Measurements from ENCODE around the gene C5. TPM values are rescaled to one million over a fixed set of nuclear protein-coding genes. Genes with fewer than 3 reads are reported as not detected.

Gene C5
- total and polyA plus RNA-seq, 2 experiments from 2014 or later = 0.31 TPM; not detected in 1

- TF ChIP-seq JUNB (IDR thresholded peaks at IDR 0.05; ENCODE audit: unreplicated experiment) (no peak), ZNF331 (CRISPR knock-in tag; IDR thresholded peaks at IDR 0.05; ENCODE audit: low read depth) (no peak), NANOG (IDR thresholded peaks at IDR 0.05; ENCODE audit: borderline replicate concordance) (no peak), ZNF114 (CRISPR knock-in tag; IDR thresholded peaks at IDR 0.05) (no peak), EZH2phosphoT487 (IDR thresholded peaks at IDR 0.05; ENCODE audit: unreplicated experiment) (no peak), CTCF (conservative IDR thresholded peaks at IDR 0.05; ENCODE audit: low read depth in 2 of 2) (no peak)
- TF ChIP-seq, protein P1, sequence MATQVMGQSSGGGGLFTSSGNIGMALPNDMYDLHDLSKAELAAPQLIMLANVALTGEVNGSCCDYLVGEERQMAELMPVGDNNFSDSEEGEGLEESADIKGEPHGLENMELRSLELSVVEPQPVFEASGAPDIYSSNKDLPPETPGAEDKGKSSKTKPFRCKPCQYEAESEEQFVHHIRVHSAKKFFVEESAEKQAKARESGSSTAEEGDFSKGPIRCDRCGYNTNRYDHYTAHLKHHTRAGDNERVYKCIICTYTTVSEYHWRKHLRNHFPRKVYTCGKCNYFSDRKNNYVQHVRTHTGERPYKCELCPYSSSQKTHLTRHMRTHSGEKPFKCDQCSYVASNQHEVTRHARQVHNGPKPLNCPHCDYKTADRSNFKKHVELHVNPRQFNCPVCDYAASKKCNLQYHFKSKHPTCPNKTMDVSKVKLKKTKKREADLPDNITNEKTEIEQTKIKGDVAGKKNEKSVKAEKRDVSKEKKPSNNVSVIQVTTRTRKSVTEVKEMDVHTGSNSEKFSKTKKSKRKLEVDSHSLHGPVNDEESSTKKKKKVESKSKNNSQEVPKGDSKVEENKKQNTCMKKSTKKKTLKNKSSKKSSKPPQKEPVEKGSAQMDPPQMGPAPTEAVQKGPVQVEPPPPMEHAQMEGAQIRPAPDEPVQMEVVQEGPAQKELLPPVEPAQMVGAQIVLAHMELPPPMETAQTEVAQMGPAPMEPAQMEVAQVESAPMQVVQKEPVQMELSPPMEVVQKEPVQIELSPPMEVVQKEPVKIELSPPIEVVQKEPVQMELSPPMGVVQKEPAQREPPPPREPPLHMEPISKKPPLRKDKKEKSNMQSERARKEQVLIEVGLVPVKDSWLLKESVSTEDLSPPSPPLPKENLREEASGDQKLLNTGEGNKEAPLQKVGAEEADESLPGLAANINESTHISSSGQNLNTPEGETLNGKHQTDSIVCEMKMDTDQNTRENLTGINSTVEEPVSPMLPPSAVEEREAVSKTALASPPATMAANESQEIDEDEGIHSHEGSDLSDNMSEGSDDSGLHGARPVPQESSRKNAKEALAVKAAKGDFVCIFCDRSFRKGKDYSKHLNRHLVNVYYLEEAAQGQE (IDR thresholded peaks at IDR 0.05; ENCODE audit: unreplicated experiment) = no peak
- TF ChIP-seq, protein P2, sequence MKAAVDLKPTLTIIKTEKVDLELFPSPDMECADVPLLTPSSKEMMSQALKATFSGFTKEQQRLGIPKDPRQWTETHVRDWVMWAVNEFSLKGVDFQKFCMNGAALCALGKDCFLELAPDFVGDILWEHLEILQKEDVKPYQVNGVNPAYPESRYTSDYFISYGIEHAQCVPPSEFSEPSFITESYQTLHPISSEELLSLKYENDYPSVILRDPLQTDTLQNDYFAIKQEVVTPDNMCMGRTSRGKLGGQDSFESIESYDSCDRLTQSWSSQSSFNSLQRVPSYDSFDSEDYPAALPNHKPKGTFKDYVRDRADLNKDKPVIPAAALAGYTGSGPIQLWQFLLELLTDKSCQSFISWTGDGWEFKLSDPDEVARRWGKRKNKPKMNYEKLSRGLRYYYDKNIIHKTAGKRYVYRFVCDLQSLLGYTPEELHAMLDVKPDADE (IDR thresholded peaks at IDR 0.05) = no peak
Observed at GRCh38 chr9:121026768-121027167, 23.3 kb downstream of the C5 start (continued).

- Histone ChIP-seq H3K36me3 (ENCODE audit: insufficient read depth) (no peaks in the 10 kb centered on the region), H2AFZ (0 out of 2 replicates have a peak overlapping the region, but pooled peaks have one; percentile 1), H3K4me3 (no peak overlapping the region), H3F3A (replicated peaks; ENCODE audit: low read depth) (no peaks in the 10 kb centered on the region), H3K27me3 (ENCODE audit: insufficient read depth) (no peaks in the 10 kb centered on the region), H3K9me2 (ENCODE audit: insufficient read depth) (no peaks in the 10 kb centered on the region), H3K79me2 (replicated peaks; ENCODE audit: insufficient read depth) (no peaks in the 10 kb centered on the region), H3K27ac (ENCODE audit: low read depth) (no peak overlapping the region), H3K4me2 (no peak overlapping the region), H3K4me1 (ENCODE audit: insufficient read depth) (no peaks in the 10 kb centered on the region), H4K20me1 (replicated peaks; ENCODE audit: insufficient read depth) (no peaks in the 10 kb centered on the region)
- Mint-ChIP-seq H3K4me3 (no peak overlapping the region), H3K27ac (no peak overlapping the region), H3K9me3 (no peaks in the 10 kb centered on the region), H3K4me1 (no peaks in the 10 kb centered on the region), H3K27me3 (ENCODE audit: insufficient read depth, low read depth, poor library complexity) (no peaks in the 10 kb centered on the region), H3K36me3 (ENCODE audit: low read depth) (no peaks in the 10 kb centered on the region)
- TF ChIP-seq JUNB (IDR thresholded peaks at IDR 0.05; ENCODE audit: unreplicated experiment) = no peak
- no peak for TF ChIP-seq NANOG (IDR thresholded peaks at IDR 0.05; ENCODE audit: borderline replicate concordance)
- DNase-seq (ENCODE audit: low spot score) = no peak
- ATAC-seq = no peak
Observed at GRCh38 chr9:121026260-121026691, 23.8 kb downstream of the C5 start.

Data from GM23338 (cell line).